ENCODE data around the gene CSNK1D. TPM values are rescaled to one million over a fixed set of nuclear protein-coding genes. Genes with fewer than 3 reads are reported as not detected.
A peak's percentile ranks its signal among the peaks of the same experiment; 100 is the strongest.

The CSNK1D gene
- total RNA-seq, 1 donor from 2014 or later: 80.9 TPM

GRCh38 chr17:82234211-82235055, 39.1 kb downstream of the CSNK1D start:
- no peak for DNase-seq (ENCODE audit: low spot score)

GRCh38 chr17:82232876-82233785, 40.4 kb downstream of the CSNK1D start:
- intact Hi-C loops (cut with DNase I): no loop called here
- DNase-seq (ENCODE audit: low spot score): no peak

More at GRCh38 chr17:82234211-82235055, 39.1 kb downstream of the CSNK1D start:
- intact Hi-C loops (cut with DNase I): loop anchor here (5.0 kb wide), 1 partner anchor 38 kb away; the partner anchor contains the start of gene CSNK1D

GRCh38 chr17:82232322-82232820, 41.1 kb downstream of the CSNK1D start:
- intact Hi-C loops (cut with DNase I): no loop called here
- DNase-seq (ENCODE audit: low spot score): no peak

GRCh38 chr17:82231562-82232321, 41.8 kb downstream of the CSNK1D start:
- intact Hi-C loops (cut with DNase I): no loop called here
- DNase-seq (ENCODE audit: low spot score): peak; percentile 97

- intact Hi-C loops (cut with DNase I): no loop called here
- no peak for DNase-seq (ENCODE audit: low spot score)
Measured at GRCh38 chr17:82231312-82231561, 42.3 kb downstream of the CSNK1D start.

- peak; percentile 95 for DNase-seq (ENCODE audit: low spot score)
- intact Hi-C loops (cut with DNase I): no loop called here
Measured at GRCh38 chr17:82230609-82231311, 42.7 kb downstream of the CSNK1D start.

GRCh38 chr17:82229698-82230608, 43.5 kb downstream of the CSNK1D start:
- intact Hi-C loops (cut with DNase I): no loop called here
- no peak for DNase-seq (ENCODE audit: low spot score)

- peak; percentile 93 for DNase-seq (ENCODE audit: low spot score)
- intact Hi-C loops (cut with DNase I): no loop called here
Measured at GRCh38 chr17:82228842-82229697, 44.4 kb downstream of the CSNK1D start, which contains the start of gene SLC16A3. TSS of gene SLC16A3 (plus strand) at chr17:82229042. CDS start at chr17:82236009, 6,967 bp downstream.

- DNase-seq (ENCODE audit: low spot score): peak; percentile 88
- intact Hi-C loops (cut with DNase I): no loop called here
Measured at GRCh38 chr17:82228278-82228841, 45.1 kb downstream of the CSNK1D start.

- intact Hi-C loops (cut with DNase I): no loop called here
- no peak for DNase-seq (ENCODE audit: low spot score)
Measured at GRCh38 chr17:82227629-82228277, 45.7 kb downstream of the CSNK1D start.

- intact Hi-C loops (cut with DNase I): no loop called here
Measured at GRCh38 chr17:82226809-82227628, 46.5 kb downstream of the CSNK1D start.

GRCh38 chr17:82226146-82226808, 47.2 kb downstream of the CSNK1D start:
- intact Hi-C loops (cut with DNase I): no loop called here
- no peak for DNase-seq (ENCODE audit: low spot score)

More at GRCh38 chr17:82226809-82227628, 46.5 kb downstream of the CSNK1D start:
- no peak for DNase-seq (ENCODE audit: low spot score)

GRCh38 chr17:82225368-82226029, 48.0 kb downstream of the CSNK1D start:
- no peak for DNase-seq (ENCODE audit: low spot score)
- intact Hi-C loops (cut with DNase I): no loop called here

- DNase-seq (ENCODE audit: low spot score): no peak
- intact Hi-C loops (cut with DNase I): no loop called here
Measured at GRCh38 chr17:82224666-82225065, 48.8 kb downstream of the CSNK1D start.

Measured in cardiac septum (tissue), 1 donor.